Suprapubic skin (tissue), 4 donors: ENCODE results near the gene TPRG1L. TPM values are rescaled to one million over a fixed set of nuclear protein-coding genes. Genes with fewer than 3 reads are reported as not detected.

Experiments used
- DNase-seq, 2 donors: peaks; one replicate each; pipeline ENCODE4 v3.0.0-alpha.2; 2019; ENCODE audit warnings: low spot score in 2 of 2
- H3K27ac ChIP-seq: fragments of 200-600 bp; sonication (generic); one replicate; pipeline ENCODE4 v1.5.1; 2019
- H3K27me3 ChIP-seq: fragments of 200-600 bp; sonication (generic); one replicate; pipeline ENCODE4 v1.5.1; 2019
- H3K36me3 ChIP-seq: fragments of 200-600 bp; sonication (generic); one replicate; pipeline ENCODE4 v1.5.1; 2019
- H3K4me1 ChIP-seq: fragments of 200-600 bp; sonication (generic); one replicate; pipeline ENCODE4 v1.5.1; 2019
- H3K4me3 ChIP-seq: fragments of 200-600 bp; sonication (generic); one replicate; pipeline ENCODE4 v1.5.1; 2019; ENCODE audit warnings: mild to moderate bottlenecking
- H3K9me3 ChIP-seq: fragments of 200-600 bp; sonication (generic); one replicate; pipeline ENCODE4 v1.5.1; 2019
- CTCF ChIP-seq, 2 donors: fragments of 200-600 bp in 1 of 2; fragments of 450-650 bp in 1 of 2; sonication (generic) in 1 of 2; IDR thresholded peaks; one replicate each; pipeline ENCODE4 v1.5.1; 2016 to 2019; ENCODE audit warnings: antibody characterized with exemption in 2 of 2, mild to moderate bottlenecking in 1 of 2, moderate library complexity in 1 of 2
- EP300 ChIP-seq: sonication (generic); formaldehyde crosslinking; IDR thresholded peaks from one replicate; pipeline ENCODE4 v1.6.1; 2017; ENCODE audit warnings: antibody characterized with exemption
- POLR2A ChIP-seq, 2 donors: fragments of 450-650 bp; IDR thresholded peaks; one replicate each; pipeline ENCODE4 v1.6.1; 2017; ENCODE audit warnings: antibody characterized with exemption in 2 of 2, mild to moderate bottlenecking in 2 of 2, moderate library complexity in 2 of 2
- POLR2AphosphoS5 ChIP-seq, 3 donors: sonication (generic); formaldehyde crosslinking; IDR thresholded peaks; one replicate each; pipeline ENCODE4 v1.6.1; 2017; ENCODE audit warnings: antibody characterized with exemption in 3 of 3
- WGBS: methylation state at CpG from one replicate; pipeline ENCODE4 v1.1.5; 2018; 5-methylcytosine and 5-hydroxymethylcytosine counted together
- total RNA-seq, 4 donors: library from RNA; depleted of rRNA; stranded (reverse); fragments of >200 nt; gene quantifications; one replicate each; pipeline ENCODE4 v1.1.0, GENCODE V29; 2016

Gene TPRG1L
- total RNA-seq, 4 donors from 2014 or later = 36.9 to 52.6 (median 44.8) TPM

DNA sequence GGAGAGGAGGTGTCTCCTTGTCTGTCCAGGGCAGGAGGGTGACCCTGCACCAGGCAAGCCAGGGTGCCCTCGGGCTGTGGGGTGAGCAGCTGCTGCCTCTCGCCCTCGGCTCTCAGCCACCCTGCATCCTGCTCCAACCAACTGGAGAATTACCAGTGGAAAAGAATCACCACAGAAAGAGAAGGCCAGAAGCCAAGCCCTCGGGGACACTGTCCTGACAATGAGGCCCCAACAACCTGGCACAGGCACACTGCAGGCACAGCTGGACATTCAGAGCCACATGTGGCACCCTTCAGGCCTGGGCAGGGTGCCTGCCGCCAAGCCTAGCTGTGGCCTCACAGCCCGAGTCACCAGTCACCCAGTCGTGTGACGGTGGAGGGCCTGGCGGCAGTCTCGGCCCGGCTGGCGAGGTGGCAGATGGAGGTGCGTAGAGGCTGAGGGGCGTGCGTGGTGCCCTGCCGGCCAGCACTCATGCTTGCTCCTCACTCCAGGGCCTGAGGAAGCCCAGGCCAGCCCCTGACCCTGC lies 25.5 kb upstream of the TPRG1L start:
- no peak overlapping the region for H3K4me3 ChIP-seq
- H3K36me3 ChIP-seq = no peaks in the 10 kb centered on the region
- DNase-seq = no peak
- H3K9me3 ChIP-seq = no peaks in the 10 kb centered on the region
- TF ChIP-seq POLR2A (IDR thresholded peaks at IDR 0.05) (no peak), POLR2AphosphoS5 (IDR thresholded peaks at IDR 0.05) (no peak), CTCF (IDR thresholded peaks at IDR 0.05) (no peak), EP300 (no peak)
- WGBS = no CpG with 5 or more reads among the region's 16 CpGs
- H3K27ac ChIP-seq = no peak overlapping the region
- H3K4me1 ChIP-seq = peaks cover 32% of the 10 kb centered on the region
- H3K27me3 ChIP-seq = peaks cover 3% of the 10 kb centered on the region

DNA sequence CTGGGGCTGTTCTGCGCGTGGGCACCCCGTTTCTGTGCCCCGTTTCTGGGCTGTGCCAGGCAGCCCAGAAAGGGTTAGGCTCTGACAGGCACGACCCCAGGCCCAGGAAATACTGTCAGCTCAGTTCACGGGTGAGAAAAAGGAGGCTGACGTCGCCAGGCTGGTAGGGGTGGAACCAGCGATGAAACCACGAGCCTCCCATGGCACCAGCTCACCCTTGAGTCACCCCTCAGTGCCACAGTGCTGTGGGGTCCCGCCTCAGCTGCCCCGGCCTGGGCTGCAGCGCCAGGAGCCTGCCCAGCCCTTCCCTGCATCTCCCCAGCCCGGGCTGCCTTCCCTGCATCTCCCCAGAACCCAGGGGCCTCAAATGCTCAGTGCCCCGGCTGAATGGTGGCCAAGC lies 25.0 kb upstream of the TPRG1L start:
- no peaks in the 10 kb centered on the region for H3K9me3 ChIP-seq
- WGBS = 89% methylated on average over 3 of the region's 15 CpGs
- H3K4me1 ChIP-seq = peaks cover 31% of the 10 kb centered on the region
- H3K27ac ChIP-seq = no peak overlapping the region
- TF ChIP-seq POLR2A (IDR thresholded peaks at IDR 0.05) (no peak), EP300 (no peak), POLR2AphosphoS5 (IDR thresholded peaks at IDR 0.05) (no peak), CTCF (IDR thresholded peaks at IDR 0.05) (no peak)
- no peaks in the 10 kb centered on the region for H3K36me3 ChIP-seq
- peaks cover 3% of the 10 kb centered on the region for H3K27me3 ChIP-seq
- no peak overlapping the region for H3K4me3 ChIP-seq
- DNase-seq = no peak

DNA sequence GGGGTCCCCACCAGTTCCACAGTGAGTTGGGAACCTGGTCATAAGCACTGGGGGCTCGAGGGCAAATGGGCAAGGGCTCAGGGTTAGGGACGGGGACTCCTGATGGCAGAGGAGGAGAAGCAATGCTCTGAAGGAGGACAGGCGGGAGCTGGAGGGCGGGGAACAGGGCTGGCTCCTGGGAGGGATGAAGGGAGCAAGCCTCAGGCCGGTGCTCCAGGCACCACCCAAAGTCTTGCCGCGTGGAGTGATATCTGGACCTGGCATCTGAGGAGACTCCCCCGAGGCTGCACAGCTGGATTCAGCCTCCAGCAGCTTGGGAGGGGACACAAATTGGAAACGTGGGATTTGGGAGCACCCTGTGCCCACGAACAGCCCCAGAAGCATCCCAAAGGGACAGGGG lies 24.5 kb upstream of the TPRG1L start:
- 74% methylated on average over 10 of the region's 10 CpGs for WGBS
- H3K36me3 ChIP-seq = no peaks in the 10 kb centered on the region
- no peaks in the 10 kb centered on the region for H3K9me3 ChIP-seq
- TF ChIP-seq POLR2AphosphoS5 (IDR thresholded peaks at IDR 0.05) (no peak), CTCF (IDR thresholded peaks at IDR 0.05) (no peak), EP300 (no peak), POLR2A (IDR thresholded peaks at IDR 0.05) (no peak)
- H3K4me3 ChIP-seq = no peak overlapping the region
- peaks cover 25% of the 10 kb centered on the region for H3K4me1 ChIP-seq
- no peak for DNase-seq
- peaks cover 3% of the 10 kb centered on the region for H3K27me3 ChIP-seq
- no peak overlapping the region for H3K27ac ChIP-seq

DNA sequence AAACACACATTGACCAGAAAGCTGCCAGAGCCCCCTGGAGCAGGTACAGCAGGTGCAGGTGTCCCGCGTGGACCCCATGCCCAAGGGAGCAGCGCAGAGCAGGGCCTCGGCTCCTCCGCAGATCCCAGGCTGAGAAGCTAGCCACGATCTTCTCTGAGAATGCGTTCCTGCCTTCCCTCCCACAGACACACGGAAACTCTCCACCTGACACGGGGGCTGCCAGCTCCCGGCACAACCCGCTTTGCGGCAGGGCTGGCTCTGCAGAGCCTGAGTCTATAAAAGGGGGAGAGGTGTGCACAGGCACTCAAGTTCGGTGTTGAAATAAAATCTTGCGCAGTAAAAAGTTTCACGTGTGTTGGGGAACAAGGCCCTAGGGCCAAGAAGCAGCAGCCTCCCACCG lies 23.1 kb upstream of the TPRG1L start:
- DNase-seq = no peak
- 86% methylated on average over 15 of the region's 16 CpGs for WGBS
- H3K4me1 ChIP-seq = peaks cover 23% of the 10 kb centered on the region

GRCh38 chr1:3602375-3602774 lies 22.4 kb upstream of the TPRG1L start:
- Histone ChIP-seq H3K27me3 (peaks cover 3% of the 10 kb centered on the region), H3K4me1 (peaks cover 18% of the 10 kb centered on the region), H3K4me3 (no peak overlapping the region), H3K9me3 (no peaks in the 10 kb centered on the region), H3K27ac (no peak overlapping the region), H3K36me3 (no peaks in the 10 kb centered on the region)
- 93% methylated on average over 12 of the region's 21 CpGs for WGBS
- TF ChIP-seq POLR2A (IDR thresholded peaks at IDR 0.05) = no peak
- no peak for TF ChIP-seq POLR2AphosphoS5 (IDR thresholded peaks at IDR 0.05)
- TF ChIP-seq EP300 = no peak
- no peak for TF ChIP-seq CTCF (IDR thresholded peaks at IDR 0.05)
- no peak for DNase-seq

More for the DNA sequence above, 23.1 kb upstream of the TPRG1L start:
- Histone ChIP-seq H3K27ac (no peak overlapping the region), H3K4me3 (no peak overlapping the region), H3K9me3 (no peaks in the 10 kb centered on the region), H3K27me3 (peaks cover 3% of the 10 kb centered on the region), H3K36me3 (no peaks in the 10 kb centered on the region)
- TF ChIP-seq POLR2A (IDR thresholded peaks at IDR 0.05) (no peak), POLR2AphosphoS5 (IDR thresholded peaks at IDR 0.05) (no peak), CTCF (IDR thresholded peaks at IDR 0.05) (no peak), EP300 (no peak)
